NCI-H748 (cell line): ENCODE results near the gene IQSEC1.

Experiments
- DNase-seq: peaks from one replicate; lab custom pipeline; 2025; ENCODE audit not compliant: unreplicated experiment; lab: John Stamatoyannopoulos, UW

The IQSEC1 gene

GRCh38 chr3:13107661-13108060, 34.4 kb upstream of the IQSEC1 start:
- DNase-seq: no peak

GRCh38 chr3:13106308-13107001, 33.2 kb upstream of the IQSEC1 start:
- no peak for DNase-seq

- no peak for DNase-seq
These were observed 32.6 kb upstream of the IQSEC1 start for GRCh38 chr3:13105896-13106250.

GRCh38 chr3:13105181-13105895, 32.1 kb upstream of the IQSEC1 start:
- no peak for DNase-seq

GRCh38 chr3:13104511-13104910, 31.3 kb upstream of the IQSEC1 start:
- DNase-seq: no peak

GRCh38 chr3:13103416-13104058, 30.3 kb upstream of the IQSEC1 start:
- DNase-seq: no peak

GRCh38 chr3:13102386-13103345, 29.4 kb upstream of the IQSEC1 start:
- no peak for DNase-seq

GRCh38 chr3:13099707-13100106, 26.5 kb upstream of the IQSEC1 start:
- no peak for DNase-seq

- DNase-seq: no peak
These were observed 25.2 kb upstream of the IQSEC1 start for GRCh38 chr3:13098192-13098988.

GRCh38 chr3:13096356-13096755, 23.1 kb upstream of the IQSEC1 start:
- DNase-seq: no peak

GRCh38 chr3:13095408-13095937, 22.2 kb upstream of the IQSEC1 start:
- peak; percentile 72 for DNase-seq

GRCh38 chr3:13093687-13094086, 20.5 kb upstream of the IQSEC1 start:
- no peak for DNase-seq

GRCh38 chr3:13092621-13093617, 19.7 kb upstream of the IQSEC1 start:
- no peak for DNase-seq

GRCh38 chr3:13091898-13092611, 18.8 kb upstream of the IQSEC1 start:
- peak; percentile 63 for DNase-seq

- DNase-seq: no peak
These were observed 15.1 kb upstream of the IQSEC1 start for GRCh38 chr3:13088028-13089006.

- no peak for DNase-seq
These were observed 14.2 kb upstream of the IQSEC1 start for GRCh38 chr3:13087320-13087990.
